Esophagus muscularis mucosa (tissue), 4 donors: ENCODE data around the gene SLC30A7. TPM values are rescaled to one million over a fixed set of nuclear protein-coding genes. Genes with fewer than 3 reads are reported as not detected.

Experiments used
- DNase-seq: peaks from one replicate; pipeline ENCODE4 v3.0.0-alpha.2; 2017; ENCODE audit errors: extremely low spot score
- H3K27ac ChIP-seq, 4 donors: fragments of 200-600 bp; sonication (generic); replicated peaks in 1 of 4; 1 replicate in 3 of 4; 2 replicates in 1 of 4; pipeline ENCODE4 v1.5.1; 2016 to 2019; ENCODE audit warnings: mild to moderate bottlenecking in 1 of 4
- H3K27me3 ChIP-seq, 4 donors: fragments of 200-600 bp; sonication (generic); one replicate each; pipeline versions ENCODE4 v1.5.1 to v1.6.0; 2016 to 2019
- H3K36me3 ChIP-seq, 4 donors: fragments of 200-600 bp; sonication (generic); one replicate each; pipeline ENCODE4 v1.5.1; 2016 to 2019
- H3K4me1 ChIP-seq, 4 donors: fragments of 200-600 bp; sonication (generic); one replicate each; pipeline ENCODE4 v1.5.1; 2016 to 2019
- H3K4me3 ChIP-seq, 4 donors: fragments of 200-600 bp; sonication (generic); 1 replicate in 2 of 4; 2 replicates in 2 of 4; pipeline ENCODE4 v1.5.1; 2016 to 2019; ENCODE audit warnings: mild to moderate bottlenecking in 4 of 4, moderate library complexity in 1 of 4
- H3K9me3 ChIP-seq, 4 donors: fragments of 200-600 bp; sonication (generic); 1 replicate in 3 of 4; 2 replicates in 1 of 4; pipeline ENCODE4 v1.5.1; 2016 to 2019
- CTCF ChIP-seq, 3 experiments: fragments of 200-600 bp in 2 of 3; fragments of 450-650 bp in 1 of 3; sonication (generic) in 2 of 3; IDR thresholded peaks; one replicate each; pipeline ENCODE4 v1.5.1; 2017 to 2019; ENCODE audit warnings: antibody characterized with exemption in 3 of 3, mild to moderate bottlenecking in 2 of 3, moderate library complexity in 1 of 3
- EP300 ChIP-seq: sonication (generic); formaldehyde crosslinking; IDR thresholded peaks from one replicate; pipeline ENCODE4 v1.6.1; 2017; ENCODE audit warnings: antibody characterized with exemption
- POLR2A ChIP-seq: fragments of 450-650 bp; IDR thresholded peaks from one replicate; pipeline ENCODE4 v1.6.1; 2017; ENCODE audit warnings: antibody characterized with exemption, moderate library complexity, mild to moderate bottlenecking, low read depth
- POLR2AphosphoS5 ChIP-seq, 2 donors: sonication (generic); formaldehyde crosslinking; IDR thresholded peaks; one replicate each; pipeline ENCODE4 v1.6.1; 2017; ENCODE audit warnings: antibody characterized with exemption in 2 of 2
- WGBS: methylation state at CpG from one replicate; pipeline ENCODE4 v1.1.5; 2018; 5-methylcytosine and 5-hydroxymethylcytosine counted together
- intact Hi-C: fragments of 100-400 bp; cut with DNase I; formaldehyde crosslinking; loops from one replicate; pipeline ENCODE4 v1.15.1; 2023
- total RNA-seq, 4 donors: library from RNA; depleted of rRNA; stranded (reverse); fragments of >200 nt; gene quantifications; one replicate each; pipeline versions ENCODE4 v1.1.0 to v1.2.1, GENCODE V29; 2016

The SLC30A7 gene
- total RNA-seq, 4 donors from 2014 or later: 10.5 to 19.9 (median 13.6) TPM

GRCh38 chr1:101005183-101005582 lies 109.3 kb downstream of the SLC30A7 start:
- DNase-seq: no peak
- intact Hi-C loops: no loop called here
- TF ChIP-seq POLR2A (no peak), CTCF (IDR thresholded peaks at IDR 0.05) (no peak), EP300 (no peak), POLR2AphosphoS5 (IDR thresholded peaks at IDR 0.05) (no peak)
- peak overlapping the region; percentile 16 to 65 (median 34) for H3K27ac ChIP-seq
- H3K4me1 ChIP-seq: peaks cover 15 to 44% (median 34%) of the 10 kb centered on the region in 4 donors
- H3K4me3 ChIP-seq: no peak overlapping the region
- no peaks in the 10 kb centered on the region for H3K27me3 ChIP-seq
- peaks cover 0 to 16% (median 4%) of the 10 kb centered on the region in 4 donors for H3K36me3 ChIP-seq
- H3K9me3 ChIP-seq: no peaks in the 10 kb centered on the region
- 98% methylated on average over 1 of the region's 1 CpG for WGBS

- H3K9me3 ChIP-seq: no peaks in the 10 kb centered on the region
- TF ChIP-seq EP300 (no peak), POLR2A (no peak), CTCF (IDR thresholded peaks at IDR 0.05) (no peak), POLR2AphosphoS5 (IDR thresholded peaks at IDR 0.05) (no peak)
- H3K36me3 ChIP-seq: peaks cover 0 to 10% (median under 1%) of the 10 kb centered on the region in 4 donors
- DNase-seq: no peak
- intact Hi-C loops: no loop called here
- peaks cover 15 to 37% (median 34%) of the 10 kb centered on the region in 4 donors for H3K4me1 ChIP-seq
- H3K4me3 ChIP-seq: no peak overlapping the region
- 95% methylated on average over 4 of the region's 4 CpGs for WGBS
- H3K27ac ChIP-seq: no peak overlapping the region
- H3K27me3 ChIP-seq: no peaks in the 10 kb centered on the region
These were observed 110.0 kb downstream of the SLC30A7 start for GRCh38 chr1:101005871-101006270.

- H3K9me3 ChIP-seq: no peaks in the 10 kb centered on the region
- TF ChIP-seq EP300 (no peak), POLR2A (no peak), POLR2AphosphoS5 (IDR thresholded peaks at IDR 0.05) (no peak), CTCF (IDR thresholded peaks at IDR 0.05) (no peak)
- intact Hi-C loops: no loop called here
- peaks cover 0 to 6% (median 0%) of the 10 kb centered on the region in 4 donors for H3K36me3 ChIP-seq
- H3K4me1 ChIP-seq: peaks cover 15 to 37% (median 34%) of the 10 kb centered on the region in 4 donors
- no peak overlapping the region for H3K4me3 ChIP-seq
- H3K27ac ChIP-seq: no peak overlapping the region
- H3K27me3 ChIP-seq: no peaks in the 10 kb centered on the region
- WGBS: 53% methylated on average over 2 of the region's 2 CpGs
- no peak for DNase-seq
These were observed 110.7 kb downstream of the SLC30A7 start for GRCh38 chr1:101006553-101006952.

- H3K36me3 ChIP-seq: peaks cover 0 to 16% (median 7%) of the 10 kb centered on the region in 4 donors
- peaks cover 1 to 23% (median 21%) of the 10 kb centered on the region in 4 donors for H3K4me1 ChIP-seq
- H3K4me3 ChIP-seq: no peak overlapping the region
- no peaks in the 10 kb centered on the region for H3K9me3 ChIP-seq
- TF ChIP-seq POLR2A (no peak), EP300 (no peak), CTCF (IDR thresholded peaks at IDR 0.05) (no peak), POLR2AphosphoS5 (IDR thresholded peaks at IDR 0.05) (no peak)
- no peaks in the 10 kb centered on the region for H3K27me3 ChIP-seq
- H3K27ac ChIP-seq: no peak overlapping the region
- no peak for DNase-seq
- intact Hi-C loops: no loop called here
- WGBS: 97% methylated on average over 3 of the region's 3 CpGs
These were observed 112.4 kb downstream of the SLC30A7 start for GRCh38 chr1:101008229-101008834.

GRCh38 chr1:101013776-101014175 lies 117.9 kb downstream of the SLC30A7 start:
- no peak for DNase-seq
- Histone ChIP-seq H3K27me3 (no peaks in the 10 kb centered on the region), H3K4me1 (no peaks in the 10 kb centered on the region), H3K36me3 (peaks cover 0 to 28% (median 13%) of the 10 kb centered on the region in 4 donors), H3K9me3 (no peaks in the 10 kb centered on the region), H3K27ac (no peak overlapping the region), H3K4me3 (no peak overlapping the region)
- WGBS: 91% methylated on average over 1 of the region's 1 CpG
- intact Hi-C loops: no loop called here
- TF ChIP-seq POLR2A (no peak), CTCF (IDR thresholded peaks at IDR 0.05) (no peak), EP300 (no peak), POLR2AphosphoS5 (IDR thresholded peaks at IDR 0.05) (no peak)
